SK-N-SH (cell line): ENCODE results near the gene KCNF1. TPM values are rescaled to one million over a fixed set of nuclear protein-coding genes. Genes with fewer than 3 reads are reported as not detected.

Experiments used
- CTCF ChIA-PET: fragments of 300-600, 350-600 bp; formaldehyde crosslinking; extraction: SDS; loops from one replicate; lab custom pipeline; 2021; lab: Yijun Ruan, JAX
- POLR2A ChIA-PET: fragments of 350-600 bp; sonication (Branson Sonifier 250); formaldehyde crosslinking; extraction: SDS; loops from one replicate; lab custom pipeline; 2020; ENCODE audit warnings: antibody characterized with exemption, inconsistent platforms; lab: Yijun Ruan, JAX
- DNase-seq: peaks from one replicate; pipeline ENCODE4 v3.0.0; 2012
- H2AFZ ChIP-seq: fragments of 200-600 bp; sonication (generic); 2 replicates; pipeline ENCODE4 v1.8.1; 2016; ENCODE audit warnings: antibody characterized with exemption, mild to moderate bottlenecking, low read depth
- H3F3A ChIP-seq: fragments of 200-600 bp; sonication (generic); replicated peaks from 2 replicates; pipeline ENCODE3; 2016; ENCODE audit warnings: antibody characterized with exemption, mild to moderate bottlenecking; ENCODE audit not compliant: insufficient read depth
- H3K27ac ChIP-seq, 2 experiments: fragments of 200-500 bp in 1 of 2; fragments of 200-600 bp in 1 of 2; sonication (Bioruptor generic) in 1 of 2; sonication (generic), shearing (Covaris generic) in 1 of 2; 2 replicates each; pipeline versions ENCODE4 v1.5.1 to v1.6.1; 2014 to 2016; ENCODE audit warnings: low read depth in 2 of 2, inconsistent platforms in 1 of 2, low read length in 1 of 2, mild to moderate bottlenecking in 1 of 2, mixed read lengths in 1 of 2
- H3K27me3 ChIP-seq: fragments of 200-600 bp; sonication (generic), shearing (Covaris generic); 2 replicates; pipeline ENCODE4 v1.6.1; 2016; ENCODE audit warnings: mixed run types; ENCODE audit not compliant: insufficient read depth
- H3K36me3 ChIP-seq, 2 experiments: fragments of 200-500 bp in 1 of 2; fragments of 200-600 bp in 1 of 2; sonication (Bioruptor generic) in 1 of 2; sonication (generic) in 1 of 2; replicated peaks in 1 of 2; 2 replicates each; pipeline versions ENCODE3 to v1.5.1; 2014 to 2016; ENCODE audit warnings: low read length in 1 of 2, mild to moderate bottlenecking in 1 of 2; ENCODE audit not compliant: insufficient read depth in 2 of 2, control insufficient read depth in 1 of 2
- H3K4me1 ChIP-seq, 2 experiments: fragments of 200-500 bp in 1 of 2; fragments of 200-600 bp in 1 of 2; sonication (Bioruptor generic) in 1 of 2; sonication (generic), shearing (Covaris generic) in 1 of 2; 2 replicates each; pipeline versions ENCODE4 v1.5.1 to v1.6.1; 2014 to 2016; ENCODE audit warnings: low read depth in 1 of 2, low read length in 1 of 2, mixed run types in 1 of 2; ENCODE audit not compliant: insufficient read depth in 2 of 2, control insufficient read depth in 1 of 2
- H3K4me2 ChIP-seq: fragments of 200-600 bp; sonication (generic), shearing (Covaris generic); 2 replicates; pipeline ENCODE4 v1.6.1; 2017; ENCODE audit warnings: mixed run types
- H3K4me3 ChIP-seq, 2 experiments: fragments of 200-500 bp in 1 of 2; fragments of 200-600 bp in 1 of 2; sonication (Bioruptor generic) in 1 of 2; sonication (generic), shearing (Covaris generic) in 1 of 2; 2 replicates each; pipeline versions ENCODE4 v1.5.1 to v1.8.1; 2014 to 2016; ENCODE audit warnings: low read depth in 2 of 2, inconsistent platforms in 1 of 2, low read length in 1 of 2, mild to moderate bottlenecking in 1 of 2, mixed read lengths in 1 of 2, moderate library complexity in 1 of 2
- H3K79me2 ChIP-seq: fragments of 200-600 bp; sonication (generic); 2 replicates; pipeline ENCODE4 v1.8.1; 2017; ENCODE audit warnings: mild to moderate bottlenecking; ENCODE audit not compliant: insufficient read depth
- H3K9ac ChIP-seq: fragments of 200-600 bp; sonication (generic); 2 replicates; pipeline ENCODE4 v1.6.1; 2017; ENCODE audit warnings: mixed run types
- H3K9me2 ChIP-seq: fragments of 200-600 bp; sonication (generic); 2 replicates; pipeline ENCODE4 v1.6.1; 2017; ENCODE audit warnings: mixed run types
- H3K9me3 ChIP-seq: fragments of 200-600 bp; sonication (generic); 2 replicates; pipeline ENCODE4 v1.6.1; 2017; ENCODE audit warnings: mixed run types, mild to moderate bottlenecking, moderate library complexity
- H4K20me1 ChIP-seq: fragments of 200-600 bp; sonication (generic); 2 replicates; pipeline ENCODE4 v1.6.1; 2017; ENCODE audit warnings: mild to moderate bottlenecking, mixed run types; ENCODE audit not compliant: insufficient read depth
- CHD2 ChIP-seq: fragments of 150-350 bp; IDR thresholded peaks from 2 replicates; pipeline ENCODE4 v1.6.1; 2018; ENCODE audit warnings: low read length; ENCODE audit not compliant: partially characterized antibody
- EZH2phosphoT487 ChIP-seq: fragments of 200-600 bp; sonication (generic); IDR thresholded peaks from 2 replicates; pipeline ENCODE4 v1.6.1; 2017; ENCODE audit warnings: low read depth, mixed run types, mild to moderate bottlenecking, antibody characterized with exemption, moderate library complexity, borderline replicate concordance
- FOXJ3 ChIP-seq: sonication (generic); formaldehyde crosslinking; IDR thresholded peaks from 2 replicates; pipeline ENCODE4 v1.5.1; 2020; ENCODE audit warnings: mild to moderate bottlenecking, missing genetic modification reagents
- GATA2 ChIP-seq: sonication (generic); formaldehyde crosslinking; IDR thresholded peaks from 2 replicates; pipeline ENCODE4 v1.5.0; 2020; ENCODE audit warnings: mild to moderate bottlenecking, missing genetic modification reagents
- MEF2A ChIP-seq: IDR thresholded peaks from 2 replicates; pipeline ENCODE4 v1.4.0; 2012; ENCODE audit warnings: low read depth, borderline replicate concordance
- NRF1 ChIP-seq: IDR thresholded peaks from 2 replicates; pipeline ENCODE4 v1.6.1; 2012; ENCODE audit warnings: low read depth, mild to moderate bottlenecking, low read length
- POLR2AphosphoS5 ChIP-seq: IDR thresholded peaks from 2 replicates; pipeline ENCODE4 v1.6.1; 2012; ENCODE audit warnings: low read depth, low read length
- SIN3A ChIP-seq: IDR thresholded peaks from 2 replicates; pipeline ENCODE4 v1.6.1; 2012; ENCODE audit warnings: low read depth, mild to moderate bottlenecking, low read length, moderate library complexity, borderline replicate concordance
- TEAD4 ChIP-seq: IDR thresholded peaks from 2 replicates; pipeline ENCODE4 v1.4.0; 2012; ENCODE audit warnings: mild to moderate bottlenecking, borderline replicate concordance; ENCODE audit not compliant: insufficient read depth
- USF1 ChIP-seq: IDR thresholded peaks from 2 replicates; pipeline ENCODE4 v1.4.0; 2012; ENCODE audit warnings: low read depth, borderline replicate concordance
- WGBS: methylation state at CpG from one replicate; pipeline ENCODE4 v1.1.6; 2017; ENCODE audit warnings: low lambda C conversion rate; 5-methylcytosine and 5-hydroxymethylcytosine counted together
- polyA plus RNA-seq, 3 experiments: library from polyadenylated mRNA; depleted of rRNA; stranded (reverse); fragments of >200 nt; gene quantifications; 2 replicates each; pipeline ENCODE4 v1.2.3, GENCODE V29; 2012
- TF ChIP-seq, protein P1 (sequence below): fragments of 150-350 bp; IDR thresholded peaks from 2 replicates; pipeline ENCODE4 v1.6.1; 2016; ENCODE audit warnings: mild to moderate bottlenecking, low read depth, low read length
- TF ChIP-seq, protein P2 (sequence below): IDR thresholded peaks from 2 replicates; pipeline ENCODE4 v1.4.0; 2012; ENCODE audit warnings: low read depth
- TF ChIP-seq, protein P3 (sequence below): IDR thresholded peaks from 2 replicates; pipeline ENCODE4; 2012

Gene KCNF1
- polyA plus RNA-seq, 1 of the 3 experiments (the other 2 are of a cell fraction): 0.23 TPM

- no peaks in the 10 kb centered on the region for H3K36me3 ChIP-seq
- H3K9me2 ChIP-seq: no peaks in the 10 kb centered on the region
- H2AFZ ChIP-seq: no peak overlapping the region
- TF ChIP-seq, protein P1, sequence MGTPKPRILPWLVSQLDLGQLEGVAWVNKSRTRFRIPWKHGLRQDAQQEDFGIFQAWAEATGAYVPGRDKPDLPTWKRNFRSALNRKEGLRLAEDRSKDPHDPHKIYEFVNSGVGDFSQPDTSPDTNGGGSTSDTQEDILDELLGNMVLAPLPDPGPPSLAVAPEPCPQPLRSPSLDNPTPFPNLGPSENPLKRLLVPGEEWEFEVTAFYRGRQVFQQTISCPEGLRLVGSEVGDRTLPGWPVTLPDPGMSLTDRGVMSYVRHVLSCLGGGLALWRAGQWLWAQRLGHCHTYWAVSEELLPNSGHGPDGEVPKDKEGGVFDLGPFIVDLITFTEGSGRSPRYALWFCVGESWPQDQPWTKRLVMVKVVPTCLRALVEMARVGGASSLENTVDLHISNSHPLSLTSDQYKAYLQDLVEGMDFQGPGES: no peak
- TF ChIP-seq POLR2AphosphoS5 (no peak), USF1 (no peak), EZH2phosphoT487 (no peak), CHD2 (no peak), MEF2A (no peak), FOXJ3 (no peak), NRF1 (no peak)
- TF ChIP-seq, protein P2, sequence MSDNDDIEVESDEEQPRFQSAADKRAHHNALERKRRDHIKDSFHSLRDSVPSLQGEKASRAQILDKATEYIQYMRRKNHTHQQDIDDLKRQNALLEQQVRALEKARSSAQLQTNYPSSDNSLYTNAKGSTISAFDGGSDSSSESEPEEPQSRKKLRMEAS: no peak
- no peak overlapping the region for H3K4me3 ChIP-seq
- no peaks in the 10 kb centered on the region for H4K20me1 ChIP-seq
- H3K9ac ChIP-seq: no peak overlapping the region
- peaks cover 10% of the 10 kb centered on the region in 2 experiments; a peak in 2 of 4 replicates for H3K4me1 ChIP-seq
- ChIA-PET CTCF (interaction anchor here (1.4 to 2.6 kb wide), 3 partner anchors 17 to 61 kb away, joined by 5 to 17 read pairs (median 7); no protein-coding TSS in a partner anchor), POLR2A (no interaction called here)
- H3K4me2 ChIP-seq: no peak overlapping the region
- H3F3A ChIP-seq: no peaks in the 10 kb centered on the region
- WGBS: 35% methylated on average over 5 of the region's 5 CpGs
- peaks cover 13% of the 10 kb centered on the region; the same call in 1 of the 2 replicates for H3K27me3 ChIP-seq
- H3K27ac ChIP-seq: no peak overlapping the region
- H3K9me3 ChIP-seq: no peaks in the 10 kb centered on the region
- DNase-seq: no peak
- H3K79me2 ChIP-seq: no peaks in the 10 kb centered on the region
These were observed 18.9 kb upstream of the KCNF1 start for GRCh38 chr2:10892796-10893350.

GRCh38 chr2:10894264-10894935 lies 17.3 kb upstream of the KCNF1 start:
- Histone ChIP-seq H3F3A (no peaks in the 10 kb centered on the region), H3K9me3 (no peaks in the 10 kb centered on the region), H3K4me1 (peaks cover 3 to 8% of the 10 kb centered on the region in 2 experiments; a peak in 2 of 4 replicates), H3K27ac (no peak overlapping the region), H3K36me3 (no peaks in the 10 kb centered on the region), H3K4me3 (no peak overlapping the region), H4K20me1 (no peaks in the 10 kb centered on the region), H3K4me2 (no peak overlapping the region), H3K9ac (no peak overlapping the region), H3K79me2 (no peaks in the 10 kb centered on the region), H2AFZ (no peak overlapping the region), H3K27me3 (peaks cover 13% of the 10 kb centered on the region; the same call in 1 of the 2 replicates), H3K9me2 (no peaks in the 10 kb centered on the region)
- no peak for TF ChIP-seq SIN3A
- TF ChIP-seq TEAD4: no peak
- TF ChIP-seq CHD2: no peak
- TF ChIP-seq, protein P3, sequence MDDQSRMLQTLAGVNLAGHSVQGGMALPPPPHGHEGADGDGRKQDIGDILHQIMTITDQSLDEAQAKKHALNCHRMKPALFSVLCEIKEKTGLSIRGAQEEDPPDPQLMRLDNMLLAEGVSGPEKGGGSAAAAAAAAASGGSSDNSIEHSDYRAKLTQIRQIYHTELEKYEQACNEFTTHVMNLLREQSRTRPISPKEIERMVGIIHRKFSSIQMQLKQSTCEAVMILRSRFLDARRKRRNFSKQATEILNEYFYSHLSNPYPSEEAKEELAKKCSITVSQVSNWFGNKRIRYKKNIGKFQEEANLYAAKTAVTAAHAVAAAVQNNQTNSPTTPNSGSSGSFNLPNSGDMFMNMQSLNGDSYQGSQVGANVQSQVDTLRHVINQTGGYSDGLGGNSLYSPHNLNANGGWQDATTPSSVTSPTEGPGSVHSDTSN: no peak
- TF ChIP-seq GATA2 (CRISPR knock-in tag): no peak
- DNase-seq: no peak
- ChIA-PET CTCF (interaction anchor here (1.3 to 1.7 kb wide), 6 partner anchors 15 to 65 kb away, joined by 3 to 15 read pairs (median 4); partner anchors contain the start of gene KCNF1), POLR2A (no interaction called here)
- WGBS: 66% methylated on average over 4 of the region's 4 CpGs
